ENCODE results near the gene VPS9D1.

Gene VPS9D1, protein sequence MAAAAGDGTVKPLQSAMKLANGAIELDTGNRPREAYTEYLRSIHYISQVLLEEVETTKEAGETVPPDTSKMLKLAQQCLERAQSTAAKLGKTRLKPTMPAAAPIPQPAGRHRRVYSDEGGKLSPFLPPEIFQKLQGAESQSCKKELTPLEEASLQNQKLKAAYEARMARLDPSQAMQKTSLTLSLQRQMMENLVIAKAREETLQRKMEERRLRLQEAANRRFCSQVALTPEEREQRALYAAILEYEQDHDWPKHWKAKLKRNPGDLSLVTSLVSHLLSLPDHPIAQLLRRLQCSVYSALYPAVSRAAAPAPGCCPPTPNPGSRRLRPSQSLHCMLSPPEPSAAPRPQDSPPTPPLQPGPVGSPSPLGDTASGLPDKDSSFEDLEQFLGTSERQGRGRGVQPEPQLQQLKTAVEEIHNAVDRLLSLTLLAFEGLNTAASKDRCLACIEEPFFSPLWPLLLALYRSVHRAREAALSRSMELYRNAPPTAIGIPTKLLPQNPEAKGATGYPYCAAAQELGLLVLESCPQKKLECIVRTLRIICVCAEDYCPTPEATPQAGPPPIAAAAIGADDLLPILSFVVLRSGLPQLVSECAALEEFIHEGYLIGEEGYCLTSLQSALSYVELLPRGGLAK

DNA sequence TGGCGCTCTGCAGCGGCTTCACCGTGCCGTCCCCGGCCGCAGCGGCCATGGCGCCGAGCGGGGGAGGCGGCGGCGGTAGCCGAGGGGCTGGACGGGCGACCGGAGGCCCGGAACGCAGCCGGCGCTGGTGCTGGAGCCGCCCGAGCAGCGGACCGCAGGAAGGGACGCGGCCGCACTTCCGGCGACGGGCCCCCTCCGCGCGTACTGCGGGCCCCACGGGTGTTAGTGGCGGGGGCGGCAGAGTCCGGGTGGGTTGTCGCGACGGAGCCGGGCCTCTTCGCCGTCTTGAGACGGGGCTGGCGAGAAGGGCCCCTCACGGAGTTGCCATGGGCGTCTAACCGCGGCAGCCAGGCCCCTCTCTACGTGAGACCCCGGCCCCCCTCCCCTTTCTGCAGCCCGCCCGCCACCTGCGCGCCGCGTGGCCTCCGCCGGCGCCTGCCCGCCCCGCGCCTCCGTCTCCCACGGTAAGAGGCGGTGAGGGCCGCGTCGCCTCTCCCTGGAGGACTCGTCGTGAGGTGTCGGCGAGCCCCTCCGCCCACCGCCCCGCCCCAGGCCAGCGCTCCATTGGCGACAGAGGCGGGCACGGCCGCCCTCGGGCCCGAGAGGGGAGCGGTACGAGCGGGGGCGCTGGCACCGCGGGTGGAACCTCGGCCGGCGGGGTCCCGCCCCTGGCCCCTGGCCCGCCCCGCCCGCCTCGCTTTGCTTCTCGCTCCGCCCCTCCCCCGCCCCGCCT is at the start of gene VPS9D1, which contains the start of gene ZNF276:
VPS9D1 (minus strand) TSS at position 86 of the 733 bp plus-strand sequence; CDS start at position 49, 37 bp downstream.
ZNF276 (plus strand) TSS at position 725 of the 733 bp plus-strand sequence. CDS start 104 bp downstream, outside the sequence.
- Histone ChIP-seq H3K4me3 (ENCODE audit: low read length) (peak within 1 kb of the TSS; percentile 95), H3K9ac (ENCODE audit: low read length) (peak within 1 kb of the TSS; percentile 91), H3K9me3 (ENCODE audit: control insufficient read depth, low read length) (no peaks in the 10 kb centered on the region), H3K4me1 (ENCODE audit: control insufficient read depth, insufficient read depth, low read length) (peaks cover 35% of the 10 kb centered on the region), H3K36me3 (ENCODE audit: control insufficient read depth, insufficient read depth, low read length, severe bottlenecking) (peaks cover 21% of the 10 kb centered on the region), H3K27me3 (replicated peaks; ENCODE audit: control insufficient read depth, insufficient read depth, low read length) (no peaks in the 10 kb centered on the region)
- DNase-seq (ENCODE audit: low read depth) = peak; percentile 94

DNA sequence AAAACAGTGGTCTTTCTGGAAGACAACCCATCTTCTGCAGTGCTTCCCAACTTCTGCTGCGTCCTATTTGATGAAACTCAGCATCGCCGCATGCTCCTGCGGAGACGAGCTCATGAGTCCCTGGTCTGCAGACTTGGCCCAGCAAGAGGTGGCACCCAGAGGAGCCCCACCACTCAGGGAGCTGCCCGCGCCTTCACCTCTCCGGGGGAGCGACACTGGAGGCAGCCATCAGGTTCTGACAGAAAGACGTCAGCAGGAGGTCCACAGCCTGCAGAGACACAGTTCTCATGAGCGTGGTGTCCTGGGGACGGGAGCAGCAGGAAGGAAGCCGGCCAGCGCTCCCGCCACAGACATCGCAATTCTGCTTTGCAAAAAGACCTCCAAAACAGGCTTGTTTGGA is 49.7 kb upstream of the VPS9D1 start:
- Histone ChIP-seq H3K4me1 (ENCODE audit: control insufficient read depth, insufficient read depth, low read length) (no peaks in the 10 kb centered on the region), H3K36me3 (ENCODE audit: control insufficient read depth, insufficient read depth, low read length, severe bottlenecking) (no peaks in the 10 kb centered on the region), H3K9ac (ENCODE audit: low read length) (no peak overlapping the region), H3K4me3 (ENCODE audit: low read length) (no peak overlapping the region), H3K9me3 (ENCODE audit: control insufficient read depth, low read length) (no peaks in the 10 kb centered on the region), H3K27me3 (replicated peaks; ENCODE audit: control insufficient read depth, insufficient read depth, low read length) (no peaks in the 10 kb centered on the region)
- no peak for DNase-seq (ENCODE audit: low read depth)

DNA sequence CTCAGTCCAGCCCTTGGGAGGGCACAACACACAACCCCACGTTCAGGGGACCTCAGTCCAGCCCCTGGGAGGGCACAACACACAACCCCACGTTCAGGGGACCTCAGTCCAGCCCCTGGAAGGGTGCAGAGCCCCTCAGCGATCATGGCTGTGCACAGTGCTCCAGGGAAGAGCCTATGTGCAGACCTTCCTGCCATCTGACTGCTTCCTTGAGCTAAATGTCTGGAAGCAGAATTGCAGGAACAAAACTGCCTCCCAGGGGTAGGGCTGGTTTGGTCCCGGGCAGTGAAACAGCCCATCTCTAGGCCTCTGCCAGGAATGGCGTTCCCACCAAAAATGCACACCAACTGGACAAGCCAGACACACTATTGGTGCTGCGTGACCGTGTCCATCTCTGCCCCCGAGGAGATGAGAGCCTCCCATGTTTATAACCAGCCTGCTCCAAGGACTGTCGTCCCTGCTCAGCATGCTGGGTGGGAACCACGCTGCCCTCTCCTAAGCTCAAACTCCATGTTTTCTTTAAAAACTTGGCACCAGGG is 44.7 kb upstream of the VPS9D1 start:
- Histone ChIP-seq H3K9ac (ENCODE audit: low read length) (no peak overlapping the region), H3K9me3 (ENCODE audit: control insufficient read depth, low read length) (no peaks in the 10 kb centered on the region), H3K27me3 (replicated peaks; ENCODE audit: control insufficient read depth, insufficient read depth, low read length) (no peaks in the 10 kb centered on the region), H3K4me1 (ENCODE audit: control insufficient read depth, insufficient read depth, low read length) (no peaks in the 10 kb centered on the region), H3K4me3 (ENCODE audit: low read length) (no peak overlapping the region), H3K36me3 (ENCODE audit: control insufficient read depth, insufficient read depth, low read length, severe bottlenecking) (peaks cover 3% of the 10 kb centered on the region)
- DNase-seq (ENCODE audit: low read depth) = no peak

DNA sequence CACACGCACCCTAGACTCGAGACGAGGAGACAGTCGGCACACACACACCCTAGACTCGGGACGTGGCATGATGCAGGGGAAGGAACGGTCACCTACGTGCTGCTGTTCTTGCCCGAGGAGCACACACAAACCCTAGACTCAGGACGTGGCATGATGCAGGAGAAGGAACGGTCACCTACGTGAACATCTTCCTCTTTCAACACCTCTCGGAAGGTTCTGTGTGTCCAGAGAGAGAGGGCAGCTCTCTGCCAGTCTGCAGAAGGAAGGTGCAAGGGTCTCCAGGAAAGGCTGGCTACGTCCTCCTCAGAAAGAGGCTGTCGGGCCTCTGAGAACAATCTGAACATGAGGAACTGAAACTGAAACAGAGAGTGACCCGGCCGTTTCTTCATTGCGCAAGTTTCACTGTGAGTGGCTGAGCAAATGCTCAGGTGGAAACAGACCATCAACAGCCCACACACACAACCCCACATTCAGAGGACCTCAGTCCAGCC is 44.1 kb upstream of the VPS9D1 start:
- DNase-seq (ENCODE audit: low read depth) = no peak
- H3K36me3 ChIP-seq (ENCODE audit: control insufficient read depth, insufficient read depth, low read length, severe bottlenecking) = peaks cover 3% of the 10 kb centered on the region
- no peaks in the 10 kb centered on the region for H3K27me3 ChIP-seq (replicated peaks; ENCODE audit: control insufficient read depth, insufficient read depth, low read length)
- no peaks in the 10 kb centered on the region for H3K9me3 ChIP-seq (ENCODE audit: control insufficient read depth, low read length)
- no peak overlapping the region for H3K9ac ChIP-seq (ENCODE audit: low read length)
- no peak overlapping the region for H3K4me3 ChIP-seq (ENCODE audit: low read length)
- H3K4me1 ChIP-seq (ENCODE audit: control insufficient read depth, insufficient read depth, low read length) = no peaks in the 10 kb centered on the region

DNA sequence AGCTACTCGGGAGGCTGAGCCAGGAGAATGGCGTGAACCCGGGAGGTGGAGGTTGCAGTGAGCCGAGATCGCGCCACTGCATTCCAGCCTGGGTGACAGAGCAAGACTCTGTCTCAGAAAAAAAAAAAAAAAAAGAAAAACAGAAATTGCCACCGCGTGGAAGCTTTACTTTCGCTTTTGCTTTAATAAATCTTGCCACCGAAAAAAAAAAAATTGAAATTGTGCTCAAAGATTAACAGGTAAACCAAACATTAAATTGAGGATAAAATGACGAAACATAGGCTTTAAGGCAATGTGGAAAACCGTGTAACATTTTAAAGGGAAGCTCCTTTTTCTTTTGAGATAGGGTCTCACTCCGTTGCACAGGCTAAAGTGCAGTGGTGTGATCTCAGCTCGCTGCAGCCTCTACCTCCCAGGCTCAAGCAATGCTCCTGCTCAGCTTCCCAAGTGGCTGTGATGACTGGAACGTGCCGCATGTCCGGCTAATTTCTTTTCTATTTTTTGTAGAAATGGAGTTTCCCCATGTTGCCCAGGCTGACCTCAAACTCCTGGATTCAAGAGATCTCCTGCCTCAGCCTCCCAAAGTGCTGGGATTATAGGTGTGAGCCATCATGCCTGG is 40.7 kb upstream of the VPS9D1 start:
- no peak overlapping the region for H3K9ac ChIP-seq (ENCODE audit: low read length)
- H3K4me3 ChIP-seq (ENCODE audit: low read length) = no peak overlapping the region
- no peaks in the 10 kb centered on the region for H3K4me1 ChIP-seq (ENCODE audit: control insufficient read depth, insufficient read depth, low read length)
- H3K27me3 ChIP-seq (replicated peaks; ENCODE audit: control insufficient read depth, insufficient read depth, low read length) = no peaks in the 10 kb centered on the region
- peaks cover 9% of the 10 kb centered on the region for H3K36me3 ChIP-seq (ENCODE audit: control insufficient read depth, insufficient read depth, low read length, severe bottlenecking)
- H3K9me3 ChIP-seq (ENCODE audit: control insufficient read depth, low read length) = no peaks in the 10 kb centered on the region
- no peak for DNase-seq (ENCODE audit: low read depth)

DNA sequence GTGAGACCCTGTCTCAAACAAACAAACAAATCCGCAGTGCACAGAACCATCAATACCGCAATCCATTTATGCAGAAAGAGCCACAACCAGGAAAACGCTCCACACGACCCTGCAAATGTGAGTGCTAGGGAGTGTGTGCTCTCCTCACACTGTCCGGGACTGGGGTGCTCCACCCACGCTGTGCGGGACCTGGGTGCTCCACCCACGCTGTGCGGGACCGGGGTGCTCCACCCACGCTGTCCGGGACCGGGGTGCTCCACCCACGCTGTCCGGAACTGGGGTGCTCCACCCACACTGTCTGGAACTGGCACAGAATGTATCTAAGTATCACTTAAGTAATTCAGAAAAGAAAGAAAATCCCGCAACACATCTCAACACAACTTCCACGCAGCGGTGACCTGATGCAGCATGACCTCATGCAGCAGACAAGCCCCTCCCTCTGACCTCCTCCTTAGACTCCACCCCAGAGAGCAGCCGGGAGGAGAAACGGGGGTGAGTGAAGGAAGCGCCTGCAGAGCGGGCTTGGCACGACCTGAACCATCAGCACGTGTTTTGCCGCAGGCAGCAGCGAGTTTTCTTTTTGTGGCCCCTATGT is 39.1 kb upstream of the VPS9D1 start:
- DNase-seq (ENCODE audit: low read depth) = no peak
- no peak overlapping the region for H3K4me3 ChIP-seq (ENCODE audit: low read length)
- H3K27me3 ChIP-seq (replicated peaks; ENCODE audit: control insufficient read depth, insufficient read depth, low read length) = no peaks in the 10 kb centered on the region
- H3K9me3 ChIP-seq (ENCODE audit: control insufficient read depth, low read length) = no peaks in the 10 kb centered on the region
- H3K4me1 ChIP-seq (ENCODE audit: control insufficient read depth, insufficient read depth, low read length) = no peaks in the 10 kb centered on the region
- H3K36me3 ChIP-seq (ENCODE audit: control insufficient read depth, insufficient read depth, low read length, severe bottlenecking) = peaks cover 9% of the 10 kb centered on the region
- no peak overlapping the region for H3K9ac ChIP-seq (ENCODE audit: low read length)

DNA sequence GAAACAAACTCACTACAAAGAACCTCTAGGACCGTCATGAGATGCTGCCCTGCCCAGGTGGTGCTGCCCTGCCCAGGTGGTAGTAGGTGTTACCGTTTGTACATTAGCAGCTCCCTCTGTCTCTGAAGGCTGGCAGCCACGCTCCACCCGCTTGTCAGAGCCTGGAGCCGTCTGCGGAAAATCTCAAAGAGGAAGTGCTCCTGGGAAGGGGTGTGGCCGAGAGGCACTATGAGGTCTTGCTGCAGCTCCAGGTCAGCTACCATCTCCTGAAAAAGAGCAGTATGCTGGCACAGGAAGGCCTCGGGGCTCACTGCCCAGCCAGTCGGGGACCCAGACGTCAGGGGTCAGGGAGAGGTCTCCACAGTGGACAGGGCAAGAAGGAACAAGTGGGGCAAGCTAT is 28.9 kb upstream of the VPS9D1 start:
- Histone ChIP-seq H3K9ac (ENCODE audit: low read length) (no peak overlapping the region), H3K9me3 (ENCODE audit: control insufficient read depth, low read length) (no peaks in the 10 kb centered on the region), H3K4me3 (ENCODE audit: low read length) (no peak overlapping the region), H3K36me3 (ENCODE audit: control insufficient read depth, insufficient read depth, low read length, severe bottlenecking) (no peaks in the 10 kb centered on the region), H3K27me3 (replicated peaks; ENCODE audit: control insufficient read depth, insufficient read depth, low read length) (no peaks in the 10 kb centered on the region), H3K4me1 (ENCODE audit: control insufficient read depth, insufficient read depth, low read length) (no peaks in the 10 kb centered on the region)
- DNase-seq (ENCODE audit: low read depth) = no peak

DNA sequence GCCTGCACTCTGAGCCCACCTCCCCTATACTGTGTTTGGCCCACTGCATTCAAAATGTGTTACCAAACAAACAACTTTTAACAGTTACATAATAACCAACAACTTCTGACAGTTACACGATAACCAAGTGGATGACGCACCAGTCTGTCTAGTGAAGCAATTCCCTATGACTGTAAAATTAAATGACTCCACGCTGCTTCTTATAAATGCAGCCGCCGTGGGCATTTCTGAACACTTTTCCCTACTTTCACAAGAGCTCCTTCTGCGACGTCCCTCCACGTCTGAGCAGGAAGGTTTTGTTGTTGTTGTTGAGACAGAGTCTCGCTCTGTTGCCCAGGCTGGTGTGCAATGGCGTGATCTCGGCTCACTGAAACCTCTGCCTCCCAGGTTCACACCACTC is 28.2 kb upstream of the VPS9D1 start:
- no peak for DNase-seq (ENCODE audit: low read depth)
- H3K9ac ChIP-seq (ENCODE audit: low read length) = no peak overlapping the region
- no peaks in the 10 kb centered on the region for H3K9me3 ChIP-seq (ENCODE audit: control insufficient read depth, low read length)
- H3K36me3 ChIP-seq (ENCODE audit: control insufficient read depth, insufficient read depth, low read length, severe bottlenecking) = no peaks in the 10 kb centered on the region
- no peak overlapping the region for H3K4me3 ChIP-seq (ENCODE audit: low read length)
- no peaks in the 10 kb centered on the region for H3K4me1 ChIP-seq (ENCODE audit: control insufficient read depth, insufficient read depth, low read length)
- no peaks in the 10 kb centered on the region for H3K27me3 ChIP-seq (replicated peaks; ENCODE audit: control insufficient read depth, insufficient read depth, low read length)

DNA sequence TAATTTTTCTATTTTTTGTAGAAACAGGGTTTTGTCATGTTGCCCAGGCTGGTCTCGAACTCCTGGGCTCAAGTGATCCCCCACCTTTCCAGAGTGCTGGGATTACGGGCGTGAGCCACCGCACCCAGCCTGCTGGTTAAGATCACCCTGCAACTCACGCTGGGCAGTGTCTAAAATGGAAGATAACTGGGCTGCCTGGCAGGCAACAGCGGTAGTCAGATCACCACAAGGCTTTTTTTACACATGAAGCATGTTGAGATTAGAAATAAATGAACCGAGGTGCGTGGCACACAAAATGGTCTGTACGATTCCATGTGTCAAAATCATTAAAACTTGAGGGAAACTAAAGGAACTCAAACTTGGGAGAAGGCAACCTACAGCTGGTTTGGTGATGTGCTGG is 27.4 kb upstream of the VPS9D1 start:
- no peaks in the 10 kb centered on the region for H3K4me1 ChIP-seq (ENCODE audit: control insufficient read depth, insufficient read depth, low read length)
- H3K4me3 ChIP-seq (ENCODE audit: low read length) = no peak overlapping the region
- H3K9ac ChIP-seq (ENCODE audit: low read length) = no peak overlapping the region
- no peaks in the 10 kb centered on the region for H3K36me3 ChIP-seq (ENCODE audit: control insufficient read depth, insufficient read depth, low read length, severe bottlenecking)
- H3K9me3 ChIP-seq (ENCODE audit: control insufficient read depth, low read length) = no peaks in the 10 kb centered on the region
- DNase-seq (ENCODE audit: low read depth) = no peak
- H3K27me3 ChIP-seq (replicated peaks; ENCODE audit: control insufficient read depth, insufficient read depth, low read length) = no peaks in the 10 kb centered on the region

DNA sequence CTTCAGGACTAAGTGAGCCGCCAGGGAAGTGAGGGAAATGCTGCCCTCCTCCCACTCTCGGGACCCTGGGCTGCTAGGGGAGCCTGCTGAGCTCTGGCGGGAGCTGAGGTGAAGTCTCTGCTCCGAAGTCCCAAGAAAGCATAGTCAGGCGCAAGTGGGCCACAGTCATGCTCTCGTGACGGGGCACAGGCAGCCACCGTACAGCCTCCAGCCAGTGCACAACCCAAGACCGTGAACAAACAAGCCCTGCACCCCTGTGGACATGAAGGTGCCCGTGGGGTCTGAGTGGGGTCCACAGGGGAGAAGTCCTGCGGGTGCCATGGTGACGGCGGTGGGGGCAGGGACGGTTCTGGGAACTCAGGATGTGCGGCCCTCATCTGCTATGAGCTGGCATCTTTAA is 25.3 kb upstream of the VPS9D1 start:
- no peak for DNase-seq (ENCODE audit: low read depth)
- Histone ChIP-seq H3K9ac (ENCODE audit: low read length) (no peak overlapping the region), H3K4me1 (ENCODE audit: control insufficient read depth, insufficient read depth, low read length) (no peaks in the 10 kb centered on the region), H3K36me3 (ENCODE audit: control insufficient read depth, insufficient read depth, low read length, severe bottlenecking) (peaks cover 3% of the 10 kb centered on the region), H3K27me3 (replicated peaks; ENCODE audit: control insufficient read depth, insufficient read depth, low read length) (no peaks in the 10 kb centered on the region), H3K9me3 (ENCODE audit: control insufficient read depth, low read length) (no peaks in the 10 kb centered on the region), H3K4me3 (ENCODE audit: low read length) (no peak overlapping the region)

Data from adipocyte (in vitro differentiated cells).